H9 (cell line): ENCODE measurements around the gene ZNF18. TPM values are rescaled to one million over a fixed set of nuclear protein-coding genes. Genes with fewer than 3 reads are reported as not detected.

Experiments
- DNase-seq: peaks from one replicate; pipeline ENCODE4 v3.0.0-alpha.2; 2017
- H2AFZ ChIP-seq: one replicate; pipeline ENCODE4 v1.6.1; 2013; ENCODE audit warnings: mild to moderate bottlenecking, low read length, control low read depth, moderate library complexity
- H2AK5ac ChIP-seq: 2 replicates; pipeline ENCODE4 v1.6.1; 2013; ENCODE audit warnings: low read length, control low read depth, mixed read lengths; ENCODE audit not compliant: insufficient read length
- H2BK120ac ChIP-seq: one replicate; pipeline ENCODE4 v1.6.1; 2013; ENCODE audit warnings: low read depth, mild to moderate bottlenecking, low read length, control low read depth, inconsistent platforms; ENCODE audit not compliant: poor library complexity, severe bottlenecking
- H2BK12ac ChIP-seq: 2 replicates; pipeline ENCODE4 v1.6.1; 2013; ENCODE audit warnings: low read length, control low read depth, mixed read lengths, low read depth; ENCODE audit not compliant: insufficient read length
- H2BK15ac ChIP-seq: 2 replicates; pipeline ENCODE4 v1.6.1; 2013; ENCODE audit warnings: low read depth, low read length, control low read depth
- H2BK20ac ChIP-seq: one replicate; pipeline ENCODE4 v1.6.1; 2013; ENCODE audit warnings: low read depth, mild to moderate bottlenecking, low read length, control low read depth, inconsistent platforms; ENCODE audit not compliant: poor library complexity, severe bottlenecking
- H2BK5ac ChIP-seq: 2 replicates; pipeline ENCODE4 v1.6.1; 2013; ENCODE audit warnings: low read length, control low read depth, mixed read lengths; ENCODE audit not compliant: insufficient read length
- H3K14ac ChIP-seq: 2 replicates; pipeline ENCODE4 v1.6.1; 2013; ENCODE audit warnings: low read length, control low read depth; ENCODE audit not compliant: insufficient read depth
- H3K18ac ChIP-seq: 2 replicates; pipeline ENCODE4 v1.6.1; 2013; ENCODE audit warnings: low read depth, mild to moderate bottlenecking, mixed read lengths, low read length, control low read depth; ENCODE audit not compliant: insufficient read length
- H3K23ac ChIP-seq: 2 replicates; pipeline ENCODE4 v1.6.1; 2013; ENCODE audit warnings: low read length, control low read depth, mixed read lengths, low read depth; ENCODE audit not compliant: insufficient read length
- H3K23me2 ChIP-seq: 2 replicates; pipeline ENCODE4 v1.6.1; 2013; ENCODE audit warnings: low read depth, mild to moderate bottlenecking, mixed read lengths, low read length, control low read depth; ENCODE audit not compliant: insufficient read length, poor library complexity, severe bottlenecking
- H3K27ac ChIP-seq: 2 replicates; pipeline ENCODE4 v1.5.1; 2013; ENCODE audit warnings: low read length, control low read depth, mixed read lengths, low read depth; ENCODE audit not compliant: insufficient read length
- H3K27me3 ChIP-seq: 2 replicates; pipeline ENCODE4 v1.6.1; 2013; ENCODE audit warnings: low read length, control low read depth, inconsistent platforms; ENCODE audit not compliant: insufficient read depth
- H3K4ac ChIP-seq: 2 replicates; pipeline ENCODE4 v1.6.1; 2013; ENCODE audit warnings: low read depth, mild to moderate bottlenecking, control low read depth, inconsistent platforms, low read length, moderate library complexity
- H3K4me1 ChIP-seq: 2 replicates; pipeline ENCODE4 v1.6.1; 2013; ENCODE audit warnings: low read length, control low read depth, inconsistent platforms; ENCODE audit not compliant: insufficient read depth
- H3K4me2 ChIP-seq: 2 replicates; pipeline ENCODE4 v1.6.1; 2013; ENCODE audit warnings: low read length, control low read depth, mixed read lengths; ENCODE audit not compliant: insufficient read length, insufficient read depth
- H3K56ac ChIP-seq: 2 replicates; pipeline ENCODE4 v1.6.1; 2013; ENCODE audit warnings: low read depth, mild to moderate bottlenecking, mixed read lengths, low read length, control low read depth; ENCODE audit not compliant: insufficient read length
- H3K79me1 ChIP-seq: 2 replicates; pipeline ENCODE4 v1.6.1; 2013; ENCODE audit warnings: low read depth, mild to moderate bottlenecking, moderate library complexity, low read length, control low read depth, inconsistent platforms; ENCODE audit not compliant: insufficient read depth, poor library complexity, severe bottlenecking
- H3K79me2 ChIP-seq: 2 replicates; pipeline ENCODE4 v1.6.1; 2013; ENCODE audit warnings: low read length, control low read depth, inconsistent platforms; ENCODE audit not compliant: insufficient read depth
- H3K9ac ChIP-seq: 2 replicates; pipeline ENCODE4 v1.6.1; 2013; ENCODE audit warnings: low read length, control low read depth, mixed read lengths; ENCODE audit not compliant: insufficient read length; ENCODE audit errors: extremely low read depth
- H3K9me3 ChIP-seq: one replicate; pipeline ENCODE4 v1.6.1; 2013; ENCODE audit warnings: low read depth, low read length, inconsistent platforms; ENCODE audit not compliant: control insufficient read depth
- H3T11ph ChIP-seq: one replicate; pipeline ENCODE4 v1.6.1; 2013; ENCODE audit warnings: mild to moderate bottlenecking, low read length, control low read depth, inconsistent platforms
- H4K20me1 ChIP-seq: one replicate; pipeline ENCODE4 v1.6.1; 2013; ENCODE audit not compliant: control insufficient read depth, insufficient read length, insufficient read depth
- H4K5ac ChIP-seq: 2 replicates; pipeline ENCODE4 v1.6.1; 2013; ENCODE audit warnings: low read depth, mild to moderate bottlenecking, mixed read lengths, low read length, control low read depth; ENCODE audit not compliant: insufficient read length
- H4K8ac ChIP-seq: replicated peaks from 2 replicates; pipeline ENCODE4 v1.6.1; 2013; ENCODE audit warnings: low read length, control low read depth, mixed read lengths, low read depth; ENCODE audit not compliant: insufficient read length
- H4K91ac ChIP-seq: 2 replicates; pipeline ENCODE4 v1.6.1; 2013; ENCODE audit warnings: low read depth, mild to moderate bottlenecking, moderate library complexity, mixed read lengths, low read length, control low read depth; ENCODE audit not compliant: insufficient read length
- H3K27ac Mint-ChIP-seq, 3 experiments: 2 replicates in 2 of 3; 3 replicates in 1 of 3; pipeline ENCODE4 v1.8.0; 2020 to 2021; ENCODE audit warnings: mixed read lengths in 3 of 3, mild to moderate bottlenecking in 1 of 3, moderate library complexity in 1 of 3
- H3K27me3 Mint-ChIP-seq: 2 replicates; pipeline ENCODE4 v1.8.0; 2021; ENCODE audit warnings: low read depth, mild to moderate bottlenecking, moderate library complexity, mixed read lengths
- H3K36me3 Mint-ChIP-seq, 3 experiments: 2 replicates in 2 of 3; 3 replicates in 1 of 3; pipeline ENCODE4 v1.8.0; 2020 to 2021; ENCODE audit warnings: low read depth in 3 of 3, mixed read lengths in 3 of 3; ENCODE audit not compliant: insufficient read depth in 1 of 3
- H3K4me1 Mint-ChIP-seq, 2 experiments: 2 replicates each; pipeline ENCODE4 v1.8.0; 2020; ENCODE audit warnings: mixed read lengths in 2 of 2
- H3K4me3 Mint-ChIP-seq, 2 experiments: 2 replicates in 1 of 2; 3 replicates in 1 of 2; pipeline ENCODE4 v1.8.0; 2020 to 2021; ENCODE audit warnings: mild to moderate bottlenecking in 2 of 2, mixed read lengths in 2 of 2, moderate library complexity in 1 of 2
- H3K9me3 Mint-ChIP-seq, 2 experiments: 2 replicates in 1 of 2; 3 replicates in 1 of 2; pipeline ENCODE4 v1.8.0; 2020; ENCODE audit warnings: mild to moderate bottlenecking in 2 of 2, mixed read lengths in 2 of 2, moderate library complexity in 1 of 2
- WGBS: extraction: QIAGEN DNeasy Blood & Tissue Kit; methylation state at CpG from one replicate; pipeline ENCODE4 v1.1.7; 2013; ENCODE audit warnings: missing lambda C conversion rate, low lambda C conversion rate, mixed read lengths; ENCODE audit not compliant: insufficient read length; ENCODE audit errors: extremely low coverage; 5-methylcytosine and 5-hydroxymethylcytosine counted together
- total RNA-seq: library from RNA; stranded (reverse); gene quantifications from 2 replicates; pipeline ENCODE4 v1.2.1, GENCODE V29; 2021
- TF ChIP-seq, protein P1 (sequence below): fragments of 200-600 bp; sonication (generic); conservative IDR thresholded peaks from 3 replicates; pipeline ENCODE4 v1.8.0; 2021; ENCODE audit warnings: antibody characterized with exemption, mild to moderate bottlenecking

ZNF18 gene
- total RNA-seq, 1 experiment from 2014 or later: 6.8 TPM

DNA sequence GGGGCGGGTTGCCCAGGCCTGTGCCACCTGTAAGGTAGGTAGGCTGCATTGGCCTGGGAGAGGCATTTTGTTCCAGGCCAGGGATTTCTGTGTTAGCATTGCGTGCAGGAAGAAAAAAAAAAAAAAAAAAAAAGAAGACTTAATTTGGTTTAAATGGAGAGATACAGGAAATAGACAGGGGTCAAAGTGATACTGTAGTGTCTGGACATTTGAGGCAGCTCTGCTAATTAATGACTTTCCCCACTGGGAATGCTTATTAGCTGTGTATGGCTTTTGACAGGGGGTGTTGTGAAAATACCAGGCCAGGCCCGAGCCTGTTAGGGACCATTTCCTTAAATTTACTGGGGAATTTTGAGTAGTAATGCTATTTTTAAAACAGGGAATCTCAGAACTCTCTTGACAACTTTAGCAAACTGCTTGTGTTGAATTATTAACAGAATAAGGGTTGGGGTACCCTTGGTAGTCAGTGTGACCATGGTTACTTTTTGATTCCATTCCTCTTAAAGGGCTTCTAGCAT, 24.4 kb upstream of the ZNF18 start:
- no peak overlapping the region for H2BK20ac ChIP-seq
- H3K27me3 ChIP-seq: no peaks in the 10 kb centered on the region
- no peak overlapping the region for H2BK15ac ChIP-seq
- H3K4ac ChIP-seq: no peak overlapping the region
- H3K18ac ChIP-seq: no peak overlapping the region
- peaks cover 45 to 50% of the 10 kb centered on the region in 2 experiments for H3K4me1 Mint-ChIP-seq
- no peaks in the 10 kb centered on the region for H3K9me3 ChIP-seq
- no peak overlapping the region for H4K5ac ChIP-seq
- H3K23me2 ChIP-seq: peaks cover 3% of the 10 kb centered on the region
- no peak overlapping the region for H2AK5ac ChIP-seq
- TF ChIP-seq, protein P1, sequence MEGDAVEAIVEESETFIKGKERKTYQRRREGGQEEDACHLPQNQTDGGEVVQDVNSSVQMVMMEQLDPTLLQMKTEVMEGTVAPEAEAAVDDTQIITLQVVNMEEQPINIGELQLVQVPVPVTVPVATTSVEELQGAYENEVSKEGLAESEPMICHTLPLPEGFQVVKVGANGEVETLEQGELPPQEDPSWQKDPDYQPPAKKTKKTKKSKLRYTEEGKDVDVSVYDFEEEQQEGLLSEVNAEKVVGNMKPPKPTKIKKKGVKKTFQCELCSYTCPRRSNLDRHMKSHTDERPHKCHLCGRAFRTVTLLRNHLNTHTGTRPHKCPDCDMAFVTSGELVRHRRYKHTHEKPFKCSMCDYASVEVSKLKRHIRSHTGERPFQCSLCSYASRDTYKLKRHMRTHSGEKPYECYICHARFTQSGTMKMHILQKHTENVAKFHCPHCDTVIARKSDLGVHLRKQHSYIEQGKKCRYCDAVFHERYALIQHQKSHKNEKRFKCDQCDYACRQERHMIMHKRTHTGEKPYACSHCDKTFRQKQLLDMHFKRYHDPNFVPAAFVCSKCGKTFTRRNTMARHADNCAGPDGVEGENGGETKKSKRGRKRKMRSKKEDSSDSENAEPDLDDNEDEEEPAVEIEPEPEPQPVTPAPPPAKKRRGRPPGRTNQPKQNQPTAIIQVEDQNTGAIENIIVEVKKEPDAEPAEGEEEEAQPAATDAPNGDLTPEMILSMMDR: no peak
- H3K4me2 ChIP-seq: peak overlapping the region; percentile 63
- H3K4me3 Mint-ChIP-seq: peak overlapping the region; percentile 81 to 88
- H3K27me3 Mint-ChIP-seq: peaks cover 12% of the 10 kb centered on the region
- H3K14ac ChIP-seq: no peak overlapping the region
- no peak overlapping the region for H4K8ac ChIP-seq
- H3K23ac ChIP-seq: no peak overlapping the region
- H3K9me3 Mint-ChIP-seq: no peaks in the 10 kb centered on the region
- no peak overlapping the region for H3T11ph ChIP-seq
- no peaks in the 10 kb centered on the region for H3K4me1 ChIP-seq
- H2AFZ ChIP-seq: no peak overlapping the region
- H2BK12ac ChIP-seq: no peak overlapping the region
- no peak overlapping the region for H2BK5ac ChIP-seq
- H3K27ac ChIP-seq: no peak overlapping the region
- WGBS: no CpG with 5 or more reads among the region's 3 CpGs
- peaks cover 18% of the 10 kb centered on the region; the same call in 1 of the 2 replicates for H3K79me2 ChIP-seq
- no peak overlapping the region for H3K56ac ChIP-seq
- H2BK120ac ChIP-seq: no peak overlapping the region
- peak overlapping the region; percentile 53 for H3K9ac ChIP-seq
- peaks cover 7% of the 10 kb centered on the region for H3K79me1 ChIP-seq
- H4K20me1 ChIP-seq: no peaks in the 10 kb centered on the region
- no peak overlapping the region for H4K91ac ChIP-seq
- DNase-seq: no peak
- no peaks in the 10 kb centered on the region for H3K36me3 Mint-ChIP-seq
- peak overlapping the region in 1 of 3 experiments; percentile 89; a peak in 2 of 7 replicates for H3K27ac Mint-ChIP-seq
